GM19467 (cell line): ENCODE results near the gene PLD6.
"Not testable (repeated sequence)": the region's sequence is repeated elsewhere in the genome, so short reads cannot be mapped to it uniquely, and the experiment has no call there.

Source experiments
- ATAC-seq: cut with Tn5 transposase; IDR thresholded peaks from one replicate; pipeline ENCODE4 v1.9.1; 2021; ENCODE audit warnings: mild to moderate bottlenecking, moderate library complexity; ENCODE audit not compliant: unreplicated experiment

PLD6 gene

DNA sequence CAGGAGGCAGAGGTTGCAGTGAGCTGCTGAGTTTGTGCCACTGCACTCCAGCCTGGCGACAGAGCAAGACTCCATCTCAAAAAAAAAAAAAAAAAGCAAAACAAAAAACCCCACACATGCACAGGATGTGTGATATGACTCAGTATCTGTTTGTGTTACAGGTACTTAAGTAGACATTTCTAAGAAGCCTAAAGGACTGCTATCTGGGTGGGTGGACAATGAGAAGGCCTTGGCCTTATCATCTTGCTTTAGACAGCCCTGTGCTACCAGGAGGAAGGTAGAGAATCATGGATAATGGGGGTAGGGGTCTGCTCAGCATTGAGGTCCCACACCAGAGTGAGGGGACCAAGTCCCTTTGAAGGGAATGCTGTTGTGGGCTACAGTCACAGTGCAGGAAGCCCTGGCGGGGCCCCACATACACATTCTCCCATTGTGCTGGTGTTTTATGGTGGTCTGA, 26.7 kb downstream of the PLD6 start:
- ATAC-seq = no peak

GRCh38 chr17:17177176-17177575, 29.0 kb downstream of the PLD6 start:
- no peak for ATAC-seq

GRCh38 chr17:17176341-17176740, 29.8 kb downstream of the PLD6 start:
- no peak for ATAC-seq

DNA sequence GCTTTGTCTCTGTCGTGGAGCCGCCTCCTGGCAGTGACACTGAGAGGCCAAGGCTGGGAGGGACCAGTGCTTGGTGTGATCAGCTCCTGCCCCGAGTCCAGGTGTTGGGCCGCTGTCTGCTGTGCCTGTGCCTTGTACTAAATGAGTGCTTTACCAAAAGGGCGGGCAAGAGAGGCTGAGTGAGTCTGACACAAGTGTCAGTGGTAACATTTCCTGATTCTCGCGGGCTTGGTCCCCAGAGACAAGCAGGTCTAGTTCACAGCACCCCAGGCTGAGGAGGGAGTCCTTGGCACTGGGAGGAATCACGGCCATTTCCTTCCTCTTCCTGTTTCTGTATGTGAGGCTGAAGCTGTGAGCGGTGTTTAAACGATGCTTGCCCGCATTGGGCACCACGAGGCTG, 30.2 kb downstream of the PLD6 start:
- ATAC-seq = no peak

DNA sequence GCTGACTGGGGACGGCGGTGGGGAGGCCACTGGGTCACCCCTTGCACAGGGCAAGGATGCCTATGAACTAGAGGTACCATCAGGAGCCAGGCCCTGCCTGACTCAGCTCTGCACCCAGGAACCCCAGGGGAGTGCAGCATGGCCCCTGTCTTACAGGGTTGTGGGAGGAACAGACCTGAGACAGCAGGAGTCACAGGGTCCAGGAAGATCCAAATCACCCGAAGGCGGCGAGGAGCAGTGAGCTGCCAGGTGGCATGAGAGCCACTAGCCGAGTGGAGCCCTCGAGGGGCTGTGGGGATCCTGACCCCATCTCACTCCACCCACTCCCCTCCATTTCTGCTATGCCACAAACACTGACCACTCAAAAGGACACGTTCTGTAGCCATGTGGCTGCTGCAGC, 30.8 kb downstream of the PLD6 start:
- ATAC-seq = no peak

DNA sequence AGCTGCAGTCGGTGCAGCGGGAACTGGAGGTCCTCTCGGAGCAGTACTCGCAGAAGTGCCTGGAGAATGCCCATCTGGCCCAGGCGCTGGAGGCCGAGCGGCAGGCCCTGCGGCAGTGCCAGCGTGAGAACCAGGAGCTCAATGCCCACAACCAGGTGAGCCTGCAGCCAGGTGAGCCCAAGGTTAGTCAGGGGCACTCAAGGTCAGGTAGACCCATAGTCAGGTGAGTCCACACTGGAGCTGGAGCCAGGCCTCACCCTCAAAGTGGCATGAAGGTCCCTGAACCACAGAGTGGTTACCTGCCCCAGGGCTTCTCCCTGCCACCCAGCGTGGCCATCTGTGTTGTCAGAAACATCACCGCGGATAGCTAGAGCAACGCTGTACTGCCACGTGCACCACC, 32.2 kb downstream of the PLD6 start:
- no peak for ATAC-seq

- ATAC-seq = no peak
Observed at GRCh38 chr17:17172990-17173389, 33.1 kb downstream of the PLD6 start.

DNA sequence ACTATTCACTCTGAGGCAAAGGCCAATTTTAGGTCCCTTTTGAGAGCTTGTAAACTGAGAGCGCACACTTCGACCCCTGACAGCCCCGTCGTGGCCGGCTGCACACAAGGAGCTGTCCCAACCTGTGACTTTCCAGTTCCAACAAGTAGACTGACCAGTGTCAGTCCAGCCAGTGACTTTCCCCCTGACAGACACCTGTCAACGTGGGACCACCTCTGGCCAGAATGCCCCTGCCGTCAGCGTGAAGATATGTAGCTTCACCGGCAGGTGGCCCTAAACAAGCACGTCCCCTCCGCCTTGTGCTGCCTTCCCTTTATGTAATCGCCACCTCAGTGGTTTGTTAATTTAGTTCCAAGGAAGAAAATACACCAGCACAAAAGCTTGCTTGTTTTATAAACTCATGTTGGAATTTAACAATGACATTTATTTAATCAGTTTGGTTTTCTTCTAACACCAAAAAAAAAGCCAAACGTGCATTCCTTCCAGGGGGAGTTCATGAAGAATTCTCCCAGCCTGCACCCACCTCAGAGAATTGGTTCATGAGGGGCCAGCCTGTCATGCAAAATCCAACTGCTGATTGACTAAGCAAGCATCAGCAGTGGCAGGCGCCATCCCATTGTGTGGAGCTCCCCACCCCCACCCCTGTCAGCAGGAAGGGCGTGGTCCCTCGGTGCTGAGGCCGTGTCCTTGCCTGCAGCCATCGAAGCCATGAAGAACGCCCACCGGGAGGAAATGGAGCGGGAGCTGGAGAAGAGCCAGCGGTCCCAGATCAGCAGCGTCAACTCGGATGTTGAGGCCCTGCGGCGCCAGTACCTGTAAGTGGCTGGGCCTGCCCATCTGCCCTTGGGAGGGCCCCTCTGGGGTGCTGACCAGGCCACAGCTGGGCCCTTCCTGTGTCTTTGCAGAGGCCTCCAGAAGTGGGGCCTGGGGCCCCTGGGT, 33.9 kb downstream of the PLD6 start:
- ATAC-seq = no peak

DNA sequence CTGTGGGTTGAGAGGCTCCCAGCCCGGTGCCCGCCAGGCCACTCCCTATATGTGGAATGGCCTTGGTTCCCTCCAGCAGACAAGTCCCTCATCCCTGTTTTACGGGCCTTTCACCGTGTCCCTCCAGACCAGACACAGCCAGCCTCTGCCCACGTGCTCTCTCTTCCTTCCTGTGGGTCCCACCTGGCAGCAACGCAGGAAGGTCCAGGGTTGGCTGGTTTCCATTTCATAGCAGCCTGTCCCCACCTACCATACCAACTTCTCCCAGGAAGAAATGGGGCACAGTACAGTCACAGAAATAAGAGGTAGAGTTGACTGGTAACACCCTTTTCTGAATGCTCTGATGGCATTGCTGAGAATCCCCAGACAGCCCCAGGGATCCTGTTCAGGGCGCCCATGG, 34.9 kb downstream of the PLD6 start:
- ATAC-seq = no peak

DNA sequence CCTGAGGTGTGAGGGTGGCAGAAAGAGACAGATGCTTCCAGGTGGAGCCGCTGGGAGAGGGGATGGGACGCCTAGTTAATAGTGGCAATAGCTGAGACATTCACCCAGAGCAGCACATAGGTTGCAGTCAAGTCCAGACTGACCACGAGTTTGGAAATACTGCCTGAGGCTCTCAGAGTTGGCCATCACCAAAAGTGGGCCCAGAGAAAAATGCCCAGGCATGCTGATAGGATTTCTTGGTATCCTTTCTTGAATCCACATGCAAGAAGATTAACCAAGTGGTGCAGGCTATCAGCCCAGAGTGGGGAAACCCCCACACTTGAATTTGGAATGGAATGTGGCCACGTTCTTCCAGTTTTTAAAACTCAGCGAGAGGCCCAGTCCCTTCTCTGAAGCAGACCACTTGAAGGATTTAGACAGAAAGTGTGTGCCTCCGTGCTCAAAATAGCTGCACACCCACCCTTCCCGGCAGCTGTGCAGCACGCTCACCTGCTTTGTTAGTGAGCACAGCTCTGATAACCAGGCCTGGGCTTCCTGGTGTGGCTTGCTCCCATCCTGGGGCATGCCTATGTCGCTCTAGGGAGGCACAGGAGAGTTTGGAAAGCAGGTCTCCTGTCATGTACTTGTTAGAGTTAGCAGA, 35.7 kb downstream of the PLD6 start:
- ATAC-seq = no peak

DNA sequence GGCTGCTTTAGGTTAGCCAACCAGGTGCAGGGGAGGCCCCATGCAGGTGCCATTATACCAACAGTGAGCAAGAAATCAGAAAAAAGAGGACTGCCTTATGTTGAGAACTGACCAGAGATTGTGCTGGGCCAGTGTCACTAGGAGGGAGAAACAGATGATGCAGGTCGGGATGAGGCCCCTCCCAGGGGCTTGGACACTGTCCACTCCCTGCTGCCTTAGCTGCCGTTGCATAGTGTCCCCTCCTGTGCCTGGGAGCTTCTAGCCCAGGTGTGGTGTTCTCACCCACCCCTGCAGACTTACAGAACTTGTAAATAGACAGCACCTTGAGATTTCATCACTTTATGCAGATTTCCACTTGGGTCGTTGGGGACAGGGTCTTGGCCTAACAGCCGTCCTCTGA, 36.7 kb downstream of the PLD6 start:
- no peak for ATAC-seq

DNA sequence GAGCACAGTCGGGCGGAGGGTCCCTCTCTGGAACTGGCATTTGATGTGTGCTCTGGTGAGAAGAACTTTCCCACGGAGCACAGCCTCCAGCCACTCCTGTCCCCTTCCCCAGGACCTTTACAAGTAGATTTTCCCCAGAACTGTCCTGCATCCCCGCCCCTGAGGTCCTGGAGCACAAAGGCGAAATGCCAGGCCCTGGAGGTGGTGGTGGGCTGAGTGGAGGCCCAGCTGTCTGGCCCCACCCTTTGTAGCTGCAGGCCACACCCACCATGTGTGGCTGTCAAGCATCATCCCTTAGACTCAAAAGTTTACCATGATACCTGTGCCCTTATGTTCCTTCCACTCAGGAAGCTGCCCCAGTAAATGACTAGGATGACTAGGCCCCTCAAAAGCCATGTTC, 37.7 kb downstream of the PLD6 start:
- no peak for ATAC-seq

DNA sequence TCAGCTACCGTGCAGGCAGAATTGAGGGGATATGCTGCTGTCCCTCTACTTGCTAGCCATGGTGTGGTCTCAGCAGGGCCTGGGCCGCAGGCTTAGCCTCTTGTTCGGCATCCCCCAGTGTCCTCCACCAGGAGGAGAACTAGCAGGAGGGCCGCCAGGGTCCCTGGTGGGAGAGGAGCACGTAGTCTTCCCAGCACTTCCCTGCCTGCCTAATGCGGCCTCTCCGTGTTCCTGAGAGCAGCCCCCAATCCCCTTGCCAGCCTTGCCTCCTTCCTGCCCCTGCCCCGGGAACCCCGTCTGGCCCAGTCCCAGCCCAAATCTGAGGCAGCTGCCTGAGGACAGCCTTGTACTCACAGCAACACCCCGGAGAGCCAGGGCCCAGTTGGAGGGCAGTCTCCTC, 38.1 kb downstream of the PLD6 start:
- no peak for ATAC-seq

DNA sequence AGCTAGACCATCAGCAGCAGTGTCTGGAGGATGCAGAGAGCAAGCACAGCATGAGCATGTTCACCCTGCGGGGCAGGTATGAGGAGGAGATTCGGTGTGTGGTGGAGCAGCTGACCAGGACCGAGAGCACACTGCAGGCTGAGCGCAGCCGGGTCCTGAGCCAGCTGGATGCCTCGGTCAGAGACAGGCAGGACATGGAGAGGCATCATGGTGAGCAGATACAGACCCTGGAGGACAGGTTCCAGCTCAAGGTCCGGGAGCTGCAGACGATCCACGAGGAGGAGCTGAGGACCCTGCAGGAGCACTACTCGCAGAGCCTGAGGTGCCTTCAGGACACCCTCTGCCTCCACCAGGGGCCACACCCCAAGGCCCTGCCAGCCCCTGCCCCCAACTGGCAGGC, 38.8 kb downstream of the PLD6 start:
- ATAC-seq = no peak

DNA sequence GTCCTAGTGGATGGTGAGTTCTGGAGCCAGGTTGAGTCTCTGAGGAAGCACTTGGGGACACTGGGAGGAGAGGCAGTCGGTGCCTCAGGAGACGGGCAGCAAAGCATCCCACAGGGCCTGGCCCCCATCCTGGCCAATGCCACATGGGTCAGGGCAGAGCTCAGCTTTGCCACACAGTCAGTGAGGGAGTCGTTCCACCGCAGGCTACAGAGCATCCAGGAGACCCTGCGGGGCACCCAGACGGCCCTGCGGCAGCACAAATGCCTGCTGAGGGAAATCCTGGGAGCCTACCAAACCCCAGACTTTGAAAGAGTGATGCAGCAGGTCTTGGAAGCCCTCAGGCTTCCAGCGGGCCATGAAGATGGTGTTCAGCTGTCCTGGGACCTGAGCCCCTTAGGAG, 39.7 kb downstream of the PLD6 start:
- no peak for ATAC-seq

GRCh38 chr17:17165666-17166308, 40.3 kb downstream of the PLD6 start:
- ATAC-seq = no peak

DNA sequence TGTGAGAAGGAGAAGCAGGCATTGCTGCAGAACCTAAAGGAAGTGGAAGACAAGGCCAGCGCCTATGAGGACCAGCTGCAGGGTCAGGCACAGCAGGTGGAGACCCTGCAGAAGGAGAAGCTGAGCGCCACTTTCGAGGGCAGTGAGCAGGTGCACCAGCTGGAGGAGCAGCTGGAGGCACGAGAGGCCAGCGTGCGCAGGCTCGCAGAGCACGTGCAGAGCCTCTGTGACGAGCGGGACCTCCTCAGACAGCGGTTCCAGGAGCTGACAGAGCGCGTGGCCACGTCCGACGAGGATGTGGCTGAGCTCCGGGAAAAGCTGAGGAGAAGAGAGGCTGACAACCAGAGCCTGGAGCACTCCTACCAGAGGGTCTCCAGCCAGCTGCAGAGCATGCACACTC, 41.5 kb downstream of the PLD6 start:
- no peak for ATAC-seq

- ATAC-seq = no peak
Observed at GRCh38 chr17:17164156-17164555, 42.0 kb downstream of the PLD6 start.

DNA sequence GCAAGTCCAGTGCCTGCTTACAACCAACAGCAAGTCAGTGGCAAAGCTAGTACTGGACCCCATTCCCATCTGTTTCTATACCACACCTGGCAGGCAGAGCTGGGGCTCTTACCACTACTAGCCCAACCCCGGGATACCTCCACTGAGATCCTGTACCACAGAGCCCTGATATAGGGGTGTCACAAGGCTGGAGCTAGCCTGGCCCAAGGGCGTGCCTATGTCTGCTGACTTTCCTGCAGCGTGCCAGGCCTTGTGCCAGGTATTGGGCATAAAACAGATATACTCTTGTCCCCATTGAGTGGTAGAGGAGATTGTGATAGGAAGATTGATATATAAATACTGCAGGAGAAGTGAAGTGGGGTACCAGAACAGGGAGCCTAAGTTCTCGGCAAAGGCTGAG, 44.4 kb downstream of the PLD6 start:
- ATAC-seq = no peak

- ATAC-seq = no peak
Observed at GRCh38 chr17:17161121-17161520, 45.0 kb downstream of the PLD6 start.

- no peak for ATAC-seq
Observed at GRCh38 chr17:17159571-17159970, 46.6 kb downstream of the PLD6 start.

DNA sequence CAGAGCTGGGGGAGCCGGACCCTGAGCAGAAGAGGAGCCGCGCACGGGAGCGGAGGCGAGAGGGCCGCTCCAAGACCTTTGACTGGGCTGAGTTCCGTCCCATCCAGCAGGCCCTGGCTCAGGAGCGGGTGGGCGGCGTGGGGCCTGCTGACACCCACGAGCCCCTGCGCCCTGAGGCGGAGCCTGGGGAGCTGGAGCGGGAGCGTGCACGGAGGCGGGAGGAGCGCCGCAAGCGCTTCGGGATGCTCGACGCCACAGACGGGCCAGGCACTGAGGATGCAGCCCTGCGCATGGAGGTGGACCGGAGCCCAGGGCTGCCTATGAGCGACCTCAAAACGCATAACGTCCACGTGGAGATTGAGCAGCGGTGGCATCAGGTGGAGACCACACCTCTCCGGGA, 47.6 kb downstream of the PLD6 start:
- ATAC-seq = not testable (repeated sequence)
